Superior temporal gyrus (tissue), 1 donor: Measurements from ENCODE around the gene ZCCHC24.

Source experiments
- DNase-seq: peaks from one replicate; pipeline ENCODE4 v3.0.0-alpha.2; 2016; ENCODE audit errors: extremely low spot score

ZCCHC24 gene

GRCh38 chr10:79360499-79361342 lies 84.7 kb downstream of the ZCCHC24 start:
- DNase-seq = no peak

- DNase-seq = no peak
These were observed 85.5 kb downstream of the ZCCHC24 start for GRCh38 chr10:79359816-79360498.

- no peak for DNase-seq
These were observed 86.6 kb downstream of the ZCCHC24 start for GRCh38 chr10:79358811-79359210.

- DNase-seq = no peak
These were observed 88.2 kb downstream of the ZCCHC24 start for GRCh38 chr10:79357180-79357579.

- DNase-seq = no peak
These were observed 89.3 kb downstream of the ZCCHC24 start for GRCh38 chr10:79356104-79356503.

- no peak for DNase-seq
These were observed 89.9 kb downstream of the ZCCHC24 start for GRCh38 chr10:79355420-79356017.

GRCh38 chr10:79354615-79355014 lies 90.8 kb downstream of the ZCCHC24 start:
- no peak for DNase-seq

GRCh38 chr10:79354141-79354540 lies 91.3 kb downstream of the ZCCHC24 start:
- no peak for DNase-seq

GRCh38 chr10:79353726-79354125 lies 91.7 kb downstream of the ZCCHC24 start:
- no peak for DNase-seq

GRCh38 chr10:79353000-79353406 lies 92.4 kb downstream of the ZCCHC24 start:
- DNase-seq = no peak

GRCh38 chr10:79352035-79352877 lies 93.2 kb downstream of the ZCCHC24 start:
- no peak for DNase-seq

GRCh38 chr10:79351332-79351731 lies 94.1 kb downstream of the ZCCHC24 start:
- DNase-seq = no peak

GRCh38 chr10:79350407-79351154 lies 94.8 kb downstream of the ZCCHC24 start:
- no peak for DNase-seq

GRCh38 chr10:79349766-79350406 lies 95.5 kb downstream of the ZCCHC24 start:
- DNase-seq = no peak

GRCh38 chr10:79349072-79349491 lies 96.3 kb downstream of the ZCCHC24 start:
- no peak for DNase-seq

GRCh38 chr10:79348640-79348988 lies 96.8 kb downstream of the ZCCHC24 start:
- no peak for DNase-seq

- no peak for DNase-seq
These were observed 97.4 kb downstream of the ZCCHC24 start for GRCh38 chr10:79347894-79348639.

- DNase-seq = peak; percentile 95
These were observed 98.1 kb downstream of the ZCCHC24 start, which contains the start of gene PPIF for GRCh38 chr10:79347226-79347893. Gene PPIF (plus strand): TSS chr10:79347469. CDS start chr10:79347549, 80 bp downstream.
